Ishikawa (cell line): ENCODE data around the gene LRP1.

Experiments used
- CEBPB ChIP-seq: IDR thresholded peaks from 2 replicates; pipeline ENCODE4 v1.6.1; 2012
- CREB1 ChIP-seq: IDR thresholded peaks from 2 replicates; pipeline ENCODE4 v1.6.1; 2012; ENCODE audit warnings: low read depth
- EGR1 ChIP-seq: IDR thresholded peaks from 2 replicates; pipeline ENCODE4 v1.6.1; 2012
- EP300 ChIP-seq: IDR thresholded peaks from 2 replicates; pipeline ENCODE4 v1.6.1; 2012; ENCODE audit warnings: borderline replicate concordance
- FOXM1 ChIP-seq: IDR thresholded peaks from 2 replicates; pipeline ENCODE4 v1.6.1; 2012; ENCODE audit warnings: low read depth, borderline replicate concordance
- NFIC ChIP-seq: IDR thresholded peaks from 2 replicates; pipeline ENCODE4 v1.6.1; 2012
- RAD21 ChIP-seq: IDR thresholded peaks from 2 replicates; pipeline ENCODE4 v1.6.1; 2012; ENCODE audit warnings: low read depth
- TAF1 ChIP-seq: IDR thresholded peaks from 2 replicates; pipeline ENCODE4 v1.6.1; 2012; ENCODE audit warnings: low read depth, mild to moderate bottlenecking
- TCF12 ChIP-seq: IDR thresholded peaks from 2 replicates; pipeline ENCODE4 v1.6.1; 2012; ENCODE audit warnings: low read depth
- TEAD4 ChIP-seq: IDR thresholded peaks from 2 replicates; pipeline ENCODE4 v1.6.1; 2012
- YY1 ChIP-seq: IDR thresholded peaks from 2 replicates; pipeline ENCODE4 v1.6.1; 2012; ENCODE audit warnings: low read depth
- ZBTB7A ChIP-seq: IDR thresholded peaks from 2 replicates; pipeline ENCODE4 v1.6.1; 2012; ENCODE audit warnings: low read depth
- TF ChIP-seq, protein P1 (sequence below): IDR thresholded peaks from 2 replicates; pipeline ENCODE4 v1.6.1; 2012; ENCODE audit warnings: low read depth, mild to moderate bottlenecking
- TF ChIP-seq, protein P2 (sequence below): IDR thresholded peaks from 2 replicates; pipeline ENCODE4 v1.6.1; 2012
- TF ChIP-seq, protein P3 (sequence below): IDR thresholded peaks from 2 replicates; pipeline ENCODE4 v1.6.1; 2012

LRP1 gene

DNA sequence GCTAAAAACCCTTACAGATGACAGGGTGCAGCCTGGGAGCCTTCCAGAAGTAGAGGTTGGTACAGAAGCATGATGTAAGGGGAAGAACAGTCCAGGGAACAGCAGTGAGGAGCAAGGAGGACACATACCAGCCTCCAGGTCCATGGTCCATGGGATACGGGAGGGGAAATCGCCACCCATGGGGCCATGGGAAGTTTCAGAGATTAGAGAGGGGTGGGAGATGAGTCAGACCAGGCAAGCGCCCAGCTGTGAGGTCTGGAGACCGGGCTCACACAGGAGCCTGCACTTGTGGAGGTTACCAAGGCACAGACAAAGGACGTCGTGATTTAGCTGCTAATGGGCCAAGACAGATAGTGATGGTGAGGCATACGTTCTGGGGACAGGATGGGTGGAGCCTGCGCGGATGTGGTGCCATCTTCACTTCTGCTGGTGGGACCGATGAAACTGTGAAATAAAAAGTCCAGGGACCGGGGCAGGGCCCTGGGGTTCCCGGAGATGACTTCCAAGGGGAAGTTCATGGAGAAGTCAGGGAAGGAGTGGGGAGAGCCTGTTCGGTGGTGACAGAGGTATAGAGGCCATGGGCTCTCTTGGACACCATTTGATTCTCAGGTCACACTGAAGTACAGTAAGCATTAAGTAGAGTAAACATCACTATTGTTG lies 36.8 kb downstream of the LRP1 start:
- TF ChIP-seq NFIC: no peak
- TF ChIP-seq FOXM1: no peak
- no peak for TF ChIP-seq EP300
- no peak for TF ChIP-seq TEAD4
- TF ChIP-seq, protein P1, sequence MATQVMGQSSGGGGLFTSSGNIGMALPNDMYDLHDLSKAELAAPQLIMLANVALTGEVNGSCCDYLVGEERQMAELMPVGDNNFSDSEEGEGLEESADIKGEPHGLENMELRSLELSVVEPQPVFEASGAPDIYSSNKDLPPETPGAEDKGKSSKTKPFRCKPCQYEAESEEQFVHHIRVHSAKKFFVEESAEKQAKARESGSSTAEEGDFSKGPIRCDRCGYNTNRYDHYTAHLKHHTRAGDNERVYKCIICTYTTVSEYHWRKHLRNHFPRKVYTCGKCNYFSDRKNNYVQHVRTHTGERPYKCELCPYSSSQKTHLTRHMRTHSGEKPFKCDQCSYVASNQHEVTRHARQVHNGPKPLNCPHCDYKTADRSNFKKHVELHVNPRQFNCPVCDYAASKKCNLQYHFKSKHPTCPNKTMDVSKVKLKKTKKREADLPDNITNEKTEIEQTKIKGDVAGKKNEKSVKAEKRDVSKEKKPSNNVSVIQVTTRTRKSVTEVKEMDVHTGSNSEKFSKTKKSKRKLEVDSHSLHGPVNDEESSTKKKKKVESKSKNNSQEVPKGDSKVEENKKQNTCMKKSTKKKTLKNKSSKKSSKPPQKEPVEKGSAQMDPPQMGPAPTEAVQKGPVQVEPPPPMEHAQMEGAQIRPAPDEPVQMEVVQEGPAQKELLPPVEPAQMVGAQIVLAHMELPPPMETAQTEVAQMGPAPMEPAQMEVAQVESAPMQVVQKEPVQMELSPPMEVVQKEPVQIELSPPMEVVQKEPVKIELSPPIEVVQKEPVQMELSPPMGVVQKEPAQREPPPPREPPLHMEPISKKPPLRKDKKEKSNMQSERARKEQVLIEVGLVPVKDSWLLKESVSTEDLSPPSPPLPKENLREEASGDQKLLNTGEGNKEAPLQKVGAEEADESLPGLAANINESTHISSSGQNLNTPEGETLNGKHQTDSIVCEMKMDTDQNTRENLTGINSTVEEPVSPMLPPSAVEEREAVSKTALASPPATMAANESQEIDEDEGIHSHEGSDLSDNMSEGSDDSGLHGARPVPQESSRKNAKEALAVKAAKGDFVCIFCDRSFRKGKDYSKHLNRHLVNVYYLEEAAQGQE: no peak
- TF ChIP-seq, protein P2, sequence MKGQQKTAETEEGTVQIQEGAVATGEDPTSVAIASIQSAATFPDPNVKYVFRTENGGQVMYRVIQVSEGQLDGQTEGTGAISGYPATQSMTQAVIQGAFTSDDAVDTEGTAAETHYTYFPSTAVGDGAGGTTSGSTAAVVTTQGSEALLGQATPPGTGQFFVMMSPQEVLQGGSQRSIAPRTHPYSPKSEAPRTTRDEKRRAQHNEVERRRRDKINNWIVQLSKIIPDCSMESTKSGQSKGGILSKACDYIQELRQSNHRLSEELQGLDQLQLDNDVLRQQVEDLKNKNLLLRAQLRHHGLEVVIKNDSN: no peak
- TF ChIP-seq, protein P3, sequence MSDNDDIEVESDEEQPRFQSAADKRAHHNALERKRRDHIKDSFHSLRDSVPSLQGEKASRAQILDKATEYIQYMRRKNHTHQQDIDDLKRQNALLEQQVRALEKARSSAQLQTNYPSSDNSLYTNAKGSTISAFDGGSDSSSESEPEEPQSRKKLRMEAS: no peak
- TF ChIP-seq TCF12: no peak
- TF ChIP-seq RAD21: no peak
- TF ChIP-seq CEBPB: no peak
- no peak for TF ChIP-seq TAF1
- no peak for TF ChIP-seq YY1
- no peak for TF ChIP-seq ZBTB7A
- no peak for TF ChIP-seq CREB1
- no peak for TF ChIP-seq EGR1

DNA sequence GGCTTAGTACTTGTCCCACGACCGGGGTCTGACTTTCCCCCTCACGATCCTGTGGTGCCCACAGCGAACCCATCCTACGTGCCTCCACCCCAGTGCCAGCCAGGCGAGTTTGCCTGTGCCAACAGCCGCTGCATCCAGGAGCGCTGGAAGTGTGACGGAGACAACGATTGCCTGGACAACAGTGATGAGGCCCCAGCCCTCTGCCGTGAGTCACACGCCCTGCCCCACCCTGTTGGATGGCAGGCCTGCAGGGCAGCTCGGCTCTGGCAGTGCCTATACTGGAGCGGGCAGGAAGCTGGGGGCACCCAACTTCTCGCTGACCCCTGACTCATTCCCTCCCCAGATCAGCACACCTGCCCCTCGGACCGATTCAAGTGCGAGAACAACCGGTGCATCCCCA lies 37.5 kb downstream of the LRP1 start:
- TF ChIP-seq CEBPB (no peak), EGR1 (no peak), TEAD4 (no peak), NFIC (no peak), FOXM1 (no peak), ZBTB7A (no peak), RAD21 (no peak), YY1 (no peak), EP300 (no peak), CREB1 (no peak), TCF12 (no peak), TAF1 (no peak)
- TF ChIP-seq, protein P3: no peak
- TF ChIP-seq, protein P1: no peak
- TF ChIP-seq, protein P2: no peak

DNA sequence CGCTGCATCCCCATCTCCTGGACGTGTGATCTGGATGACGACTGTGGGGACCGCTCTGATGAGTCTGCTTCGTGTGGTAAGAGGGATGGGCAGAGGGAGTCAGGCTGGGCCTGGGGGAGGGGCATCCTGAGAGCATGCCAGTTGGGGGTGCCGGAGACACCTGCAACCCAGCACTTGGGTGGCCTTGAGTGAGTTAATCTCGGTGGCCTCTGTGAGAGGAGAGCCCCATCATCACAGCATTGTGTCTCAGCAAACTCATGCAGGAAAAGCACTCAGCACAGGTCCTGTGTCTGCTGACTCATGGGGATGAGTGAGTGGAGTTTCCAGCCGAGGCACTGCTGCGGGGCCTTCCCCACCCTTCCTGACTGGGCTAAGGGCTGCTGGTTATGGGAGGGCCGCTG lies 38.7 kb downstream of the LRP1 start:
- TF ChIP-seq EGR1: no peak
- TF ChIP-seq TAF1: no peak
- TF ChIP-seq YY1: no peak
- TF ChIP-seq TCF12: no peak
- TF ChIP-seq EP300: no peak
- TF ChIP-seq, protein P1: no peak

DNA sequence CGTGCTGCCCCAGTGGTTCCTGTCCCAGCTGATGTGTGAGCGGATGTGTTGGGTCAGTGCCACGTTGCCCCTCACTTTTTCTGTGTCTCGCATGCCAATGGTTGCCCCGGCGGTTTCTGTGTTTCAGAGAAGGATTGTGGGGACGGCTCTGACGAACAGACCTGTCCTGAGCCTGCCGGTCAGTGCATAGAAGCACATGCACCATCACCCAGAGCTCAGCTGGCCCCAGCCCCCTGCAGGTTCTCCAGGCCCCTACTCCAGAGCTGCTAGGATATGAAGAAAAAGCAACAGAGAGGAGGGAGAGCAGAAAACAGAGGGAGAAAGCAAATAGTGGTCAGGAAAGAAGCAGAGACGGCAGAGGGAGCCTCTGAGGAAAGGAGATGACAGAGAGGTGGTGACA lies 39.8 kb downstream of the LRP1 start:
- no peak for TF ChIP-seq NFIC
- no peak for TF ChIP-seq CREB1
- TF ChIP-seq, protein P1: no peak
- TF ChIP-seq, protein P3: no peak
- no peak for TF ChIP-seq YY1
- TF ChIP-seq EP300: no peak
